SK-N-MC (cell line): Measurements from ENCODE around the gene BMPR2.
A peak's percentile ranks its signal among the peaks of the same experiment; 100 is the strongest.
"Not testable (repeated sequence)": the region's sequence is repeated elsewhere in the genome, so short reads cannot be mapped to it uniquely, and the experiment has no call there.

Experiments used
- DNase-seq: peaks from one replicate; pipeline ENCODE4 v3.0.0-alpha.2; 2011; ENCODE audit warnings: low read depth, low spot score
- H3K27ac ChIP-seq: fragments of 200-600 bp; sonication (generic); 2 replicates; pipeline ENCODE4 v1.5.1; 2016; ENCODE audit warnings: mixed run types
- H3K36me3 ChIP-seq: fragments of 200-600 bp; sonication (generic); 2 replicates; pipeline ENCODE4 v1.6.1; 2017; ENCODE audit warnings: antibody characterized with exemption, low read length, mixed read lengths; ENCODE audit not compliant: insufficient read depth
- H3K4me3 ChIP-seq: fragments of 200-600 bp; sonication (generic); 2 replicates; pipeline ENCODE4 v1.5.1; 2016
- H3K9ac ChIP-seq: fragments of 200-600 bp; sonication (generic); 2 replicates; pipeline ENCODE4 v1.8.0; 2017; ENCODE audit warnings: mixed run types, mixed read lengths; ENCODE audit not compliant: insufficient read length
- H3K9me3 ChIP-seq: fragments of 200-600 bp; sonication (generic); 2 replicates; pipeline ENCODE4 v1.6.1; 2017; ENCODE audit warnings: low read depth, mild to moderate bottlenecking, antibody characterized with exemption, low read length, moderate library complexity, mixed read lengths
- EZH2 ChIP-seq: fragments of 200-600 bp; sonication (generic); IDR thresholded peaks from one replicate; pipeline ENCODE4 v1.6.1; 2017; ENCODE audit warnings: antibody characterized with exemption
- FOXP2 ChIP-seq: optimal IDR thresholded peaks from 2 replicates; pipeline ENCODE3; 2011; ENCODE audit warnings: mild to moderate bottlenecking, moderate library complexity; ENCODE audit not compliant: insufficient read depth; ENCODE audit errors: extremely low read length, control extremely low read depth
- POLR2AphosphoS5 ChIP-seq: IDR thresholded peaks from 2 replicates; pipeline ENCODE4 v1.6.1; 2012; ENCODE audit warnings: mild to moderate bottlenecking, low read depth, low read length, borderline replicate concordance

Gene BMPR2

GRCh38 chr2:202376460-202377206, 506 bp downstream of the BMPR2 start:
- H3K27ac ChIP-seq: peak overlapping the region; percentile 92
- H3K4me3 ChIP-seq: peak overlapping the region; percentile 83
- peak overlapping the region; percentile 72 for H3K9ac ChIP-seq
- no peaks in the 10 kb centered on the region for H3K9me3 ChIP-seq
- no peak for DNase-seq
- TF ChIP-seq EZH2: no peak
- TF ChIP-seq POLR2AphosphoS5: no peak
- no peak for TF ChIP-seq FOXP2
- no peaks in the 10 kb centered on the region for H3K36me3 ChIP-seq

- H3K9ac ChIP-seq: peak overlapping the region; percentile 72
- peak overlapping the region; percentile 83 for H3K4me3 ChIP-seq
- H3K36me3 ChIP-seq: no peaks in the 10 kb centered on the region
- H3K9me3 ChIP-seq: no peaks in the 10 kb centered on the region
- H3K27ac ChIP-seq: peak overlapping the region; percentile 92
- no peak for DNase-seq
- TF ChIP-seq FOXP2 (no peak), EZH2 (no peak), POLR2AphosphoS5 (no peak)
These were observed 1.2 kb downstream of the BMPR2 start for GRCh38 chr2:202377207-202377761.

GRCh38 chr2:202378001-202378400, 1.9 kb downstream of the BMPR2 start:
- H3K27ac ChIP-seq: no peak overlapping the region
- peak overlapping the region; percentile 72 for H3K9ac ChIP-seq
- TF ChIP-seq FOXP2 (no peak), EZH2 (no peak), POLR2AphosphoS5 (no peak)
- no peaks in the 10 kb centered on the region for H3K36me3 ChIP-seq
- H3K9me3 ChIP-seq: no peaks in the 10 kb centered on the region
- H3K4me3 ChIP-seq: peak overlapping the region; percentile 83
- no peak for DNase-seq

- TF ChIP-seq FOXP2 (no peak), EZH2 (no peak), POLR2AphosphoS5 (no peak)
- no peak for DNase-seq
- H3K27ac ChIP-seq: peak overlapping the region; percentile 47
These were observed 2.7 kb downstream of the BMPR2 start for GRCh38 chr2:202378662-202379358.

GRCh38 chr2:202382684-202383083, 6.6 kb downstream of the BMPR2 start:
- no peak overlapping the region for H3K4me3 ChIP-seq
- H3K27ac ChIP-seq: no peak overlapping the region
- H3K9me3 ChIP-seq: no peaks in the 10 kb centered on the region
- no peaks in the 10 kb centered on the region for H3K36me3 ChIP-seq
- TF ChIP-seq FOXP2 (no peak), EZH2 (no peak), POLR2AphosphoS5 (no peak)
- DNase-seq: no peak
- no peak overlapping the region for H3K9ac ChIP-seq

More at GRCh38 chr2:202378662-202379358, 2.7 kb downstream of the BMPR2 start:
- H3K36me3 ChIP-seq: no peaks in the 10 kb centered on the region
- H3K9me3 ChIP-seq: no peaks in the 10 kb centered on the region
- H3K4me3 ChIP-seq: peak overlapping the region; percentile 83
- H3K9ac ChIP-seq: peak overlapping the region; percentile 72

- not testable (repeated sequence) for H3K36me3 ChIP-seq, H3K9me3 ChIP-seq, H3K4me3 ChIP-seq, DNase-seq, H3K9ac ChIP-seq
- peak overlapping the region; percentile 49; the same call in 1 of the 2 replicates for H3K27ac ChIP-seq
These were observed 10.4 kb downstream of the BMPR2 start for GRCh38 chr2:202386495-202386894.

GRCh38 chr2:202387608-202388342, 11.6 kb downstream of the BMPR2 start:
- H3K4me3 ChIP-seq: peak overlapping the region; percentile 13
- no peak for TF ChIP-seq FOXP2
- TF ChIP-seq POLR2AphosphoS5: no peak
- no peak for TF ChIP-seq EZH2
- no peak for DNase-seq
- peak overlapping the region; percentile 54 for H3K9ac ChIP-seq
- no peaks in the 10 kb centered on the region for H3K36me3 ChIP-seq
- peak overlapping the region; percentile 88 for H3K27ac ChIP-seq
- H3K9me3 ChIP-seq: no peaks in the 10 kb centered on the region

GRCh38 chr2:202400941-202401340, 24.8 kb downstream of the BMPR2 start:
- no peaks in the 10 kb centered on the region for H3K36me3 ChIP-seq
- TF ChIP-seq POLR2AphosphoS5 (no peak), FOXP2 (no peak), EZH2 (no peak)
- no peak overlapping the region for H3K4me3 ChIP-seq
- no peak for DNase-seq
- no peaks in the 10 kb centered on the region for H3K9me3 ChIP-seq
- H3K9ac ChIP-seq: no peak overlapping the region
- H3K27ac ChIP-seq: no peak overlapping the region
